ENCODE data around the gene NXPE1. TPM values are rescaled to one million over a fixed set of nuclear protein-coding genes. Genes with fewer than 3 reads are reported as not detected.

Gene NXPE1
- total RNA-seq, 3 donors from 2014 or later, result 139 to 414 (median 194) TPM

DNA sequence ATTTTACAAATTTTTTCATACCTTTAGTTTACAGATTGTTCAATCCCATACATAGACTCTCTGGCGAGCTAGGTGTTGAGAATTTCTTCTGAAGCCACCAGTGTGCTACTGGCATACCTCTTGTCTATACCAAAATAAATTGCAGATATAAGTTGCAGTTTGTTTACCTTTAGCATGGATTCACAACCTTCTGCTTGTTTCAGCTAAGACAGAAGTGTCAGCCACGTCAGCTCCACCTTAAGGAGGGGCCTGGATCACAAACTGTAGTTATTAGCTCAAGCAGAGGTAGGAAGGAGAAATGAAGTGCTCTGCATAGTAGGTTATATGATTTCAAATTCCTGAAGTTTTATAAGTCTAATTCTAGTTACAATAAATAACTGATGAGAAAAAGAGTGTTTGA lies 35.9 kb upstream of the NXPE1 start, which contains the start of gene NXPE4:
Gene NXPE4 (minus strand): TSS at position 216 of the 400 bp plus-strand sequence. CDS start 1,027 bp downstream, outside the sequence.
- H3K9me3 ChIP-seq, result no peaks in the 10 kb centered on the region
- no peaks in the 10 kb centered on the region for H3K36me3 ChIP-seq (ENCODE audit: low read depth)
- peak; percentile 71 for ATAC-seq
- TF ChIP-seq, protein P1, sequence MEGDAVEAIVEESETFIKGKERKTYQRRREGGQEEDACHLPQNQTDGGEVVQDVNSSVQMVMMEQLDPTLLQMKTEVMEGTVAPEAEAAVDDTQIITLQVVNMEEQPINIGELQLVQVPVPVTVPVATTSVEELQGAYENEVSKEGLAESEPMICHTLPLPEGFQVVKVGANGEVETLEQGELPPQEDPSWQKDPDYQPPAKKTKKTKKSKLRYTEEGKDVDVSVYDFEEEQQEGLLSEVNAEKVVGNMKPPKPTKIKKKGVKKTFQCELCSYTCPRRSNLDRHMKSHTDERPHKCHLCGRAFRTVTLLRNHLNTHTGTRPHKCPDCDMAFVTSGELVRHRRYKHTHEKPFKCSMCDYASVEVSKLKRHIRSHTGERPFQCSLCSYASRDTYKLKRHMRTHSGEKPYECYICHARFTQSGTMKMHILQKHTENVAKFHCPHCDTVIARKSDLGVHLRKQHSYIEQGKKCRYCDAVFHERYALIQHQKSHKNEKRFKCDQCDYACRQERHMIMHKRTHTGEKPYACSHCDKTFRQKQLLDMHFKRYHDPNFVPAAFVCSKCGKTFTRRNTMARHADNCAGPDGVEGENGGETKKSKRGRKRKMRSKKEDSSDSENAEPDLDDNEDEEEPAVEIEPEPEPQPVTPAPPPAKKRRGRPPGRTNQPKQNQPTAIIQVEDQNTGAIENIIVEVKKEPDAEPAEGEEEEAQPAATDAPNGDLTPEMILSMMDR (IDR thresholded peaks at IDR 0.05), result no peak
- DNase-seq, result peak; percentile 34 to 71 (median 45)
- intact Hi-C loops (cut with DNase I, micrococcal nuclease), result no loop called here
- peak within 1 kb of the TSS; percentile 27 for H3K4me3 ChIP-seq
- H3K4me1 ChIP-seq (ENCODE audit: low read depth), result peaks cover 9% of the 10 kb centered on the region

DNA sequence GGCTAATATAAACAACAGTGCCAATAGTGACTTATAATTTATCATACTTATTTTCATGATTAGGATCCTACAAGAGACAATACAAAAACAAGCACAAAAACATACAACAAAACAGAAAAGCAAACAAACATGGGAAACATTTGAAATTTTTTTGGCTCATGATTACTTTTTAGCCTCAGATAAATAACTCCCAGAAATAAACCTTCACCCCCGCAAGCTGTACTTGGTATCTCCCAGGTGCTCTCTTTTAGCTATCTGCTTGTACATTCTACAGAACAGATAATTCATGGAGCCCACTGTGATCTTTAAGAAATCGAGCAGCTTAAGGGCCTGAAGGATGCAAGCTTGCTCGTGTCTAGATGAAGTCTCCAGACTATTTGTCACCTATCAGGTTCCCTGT lies 35.0 kb upstream of the NXPE1 start:
- H3K9me3 ChIP-seq, result no peaks in the 10 kb centered on the region
- no peaks in the 10 kb centered on the region for H3K36me3 ChIP-seq (ENCODE audit: low read depth)
- peaks cover 9% of the 10 kb centered on the region for H3K4me1 ChIP-seq (ENCODE audit: low read depth)
- peak in 1 of 3 donors; percentile 43 for DNase-seq
- intact Hi-C loops (cut with DNase I, micrococcal nuclease), result no loop called here
- H3K4me3 ChIP-seq, result peak overlapping the region; percentile 27
- peak; percentile 35 for ATAC-seq
- TF ChIP-seq, protein P1 (IDR thresholded peaks at IDR 0.05), result no peak

DNA sequence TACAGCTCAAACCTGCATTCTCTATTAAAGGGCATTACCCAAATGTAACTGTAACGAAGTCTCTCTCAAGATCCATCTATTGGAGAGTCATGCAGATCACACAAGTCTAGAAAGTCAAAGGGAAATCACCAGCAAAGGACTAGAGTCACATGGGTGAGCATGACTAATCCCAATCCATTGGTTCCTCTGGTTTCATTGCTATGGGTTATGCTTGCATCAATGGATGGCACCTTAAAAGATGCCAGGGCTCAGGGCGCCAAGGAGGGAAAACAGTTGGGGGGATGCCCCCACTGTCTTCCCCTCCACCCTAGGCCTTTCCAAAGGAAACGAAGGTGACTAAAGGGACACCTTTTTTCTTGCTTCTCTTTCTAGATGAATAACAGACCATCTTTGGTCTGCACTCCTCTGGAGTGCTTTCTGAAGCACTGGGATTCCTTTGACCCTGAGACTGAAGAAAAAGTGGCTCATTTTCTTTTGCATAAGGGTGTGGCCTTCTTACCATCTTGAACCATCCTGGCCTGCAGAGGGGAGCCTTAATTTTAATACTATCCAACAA lies 27.8 kb upstream of the NXPE1 start:
- ATAC-seq (peak; percentile 7), DNase-seq (no peak)
- no peak overlapping the region for H3K4me3 ChIP-seq
- no peaks in the 10 kb centered on the region for H3K4me1 ChIP-seq (ENCODE audit: low read depth)
- TF ChIP-seq, protein P1 (IDR thresholded peaks at IDR 0.05), result no peak
- H3K36me3 ChIP-seq (ENCODE audit: low read depth), result no peaks in the 10 kb centered on the region
- intact Hi-C loops (cut with DNase I, micrococcal nuclease), result no loop called here
- peaks cover 27% of the 10 kb centered on the region for H3K9me3 ChIP-seq

DNA sequence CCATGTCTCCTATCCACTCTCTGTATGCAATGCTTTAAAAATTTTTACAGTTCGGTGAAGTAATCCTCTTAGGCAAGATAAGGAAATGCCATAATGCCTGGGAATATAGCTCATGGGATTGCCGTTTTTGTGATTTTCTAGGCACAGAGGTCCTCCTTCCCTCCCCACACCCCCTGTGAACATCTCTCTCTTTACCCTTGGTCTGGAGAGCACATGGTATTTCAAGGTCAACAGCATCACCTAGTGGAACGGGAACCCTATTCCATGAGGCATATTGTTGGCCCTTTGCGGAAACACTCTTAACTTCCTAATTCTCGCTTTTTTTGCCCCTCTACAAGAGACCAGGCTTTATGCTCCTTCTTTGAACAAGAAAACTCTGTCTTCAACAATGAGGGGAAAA lies 27.1 kb upstream of the NXPE1 start:
- ATAC-seq (no peak), DNase-seq (no peak)
- Histone ChIP-seq H3K4me1 (ENCODE audit: low read depth) (no peaks in the 10 kb centered on the region), H3K36me3 (ENCODE audit: low read depth) (no peaks in the 10 kb centered on the region), H3K4me3 (no peak overlapping the region), H3K9me3 (peaks cover 27% of the 10 kb centered on the region)
- intact Hi-C loops (cut with DNase I, micrococcal nuclease), result no loop called here
- TF ChIP-seq, protein P1 (IDR thresholded peaks at IDR 0.05), result no peak

DNA sequence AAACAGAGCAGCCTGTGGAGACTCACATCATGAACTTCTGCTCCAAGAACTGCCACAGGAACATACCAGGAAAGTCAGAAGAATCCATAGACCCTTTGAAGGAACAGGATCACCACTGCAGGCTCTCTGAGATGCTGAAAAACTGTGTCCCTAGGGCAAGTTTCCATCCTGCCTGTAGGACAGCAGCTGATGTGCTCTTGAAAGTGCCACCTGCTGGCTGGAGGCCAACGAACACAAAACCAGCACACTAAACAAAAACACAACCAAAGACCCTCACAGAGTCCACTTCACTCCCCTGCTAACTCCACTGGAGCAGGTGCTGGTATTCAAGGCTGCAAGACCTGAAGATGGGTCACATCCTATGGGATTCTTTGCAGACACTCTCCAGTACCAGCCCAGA lies 12.0 kb upstream of the NXPE1 start:
- Histone ChIP-seq H3K36me3 (ENCODE audit: low read depth) (no peaks in the 10 kb centered on the region), H3K4me1 (ENCODE audit: low read depth) (no peaks in the 10 kb centered on the region), H3K4me3 (no peak overlapping the region), H3K9me3 (peaks cover 5% of the 10 kb centered on the region)
- intact Hi-C loops (cut with DNase I, micrococcal nuclease), result no loop called here
- ATAC-seq, result no peak
- no peak for DNase-seq
- TF ChIP-seq, protein P1 (IDR thresholded peaks at IDR 0.05), result no peak

DNA sequence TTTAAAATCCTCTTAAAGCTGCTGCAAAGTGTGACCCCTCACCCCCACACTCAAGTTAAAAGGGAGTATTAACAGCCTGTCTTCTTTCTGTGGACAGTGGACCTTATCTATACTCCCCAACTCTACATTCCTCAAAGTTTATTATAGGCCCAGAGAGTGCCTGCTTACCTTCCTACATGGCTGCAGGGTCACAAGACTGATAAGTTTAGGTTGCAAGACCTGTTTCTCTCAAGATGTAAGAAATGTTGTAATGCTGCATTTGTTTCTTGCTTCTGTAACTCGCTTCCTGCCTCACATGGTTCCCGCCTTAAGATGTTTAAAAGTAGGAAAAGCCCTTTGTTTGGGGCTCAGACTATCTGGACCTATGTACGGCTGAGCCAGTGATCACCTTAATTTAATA lies 10.1 kb upstream of the NXPE1 start:
- H3K9me3 ChIP-seq, result no peaks in the 10 kb centered on the region
- DNase-seq, result no peak
- no peak for ATAC-seq
- TF ChIP-seq, protein P1 (IDR thresholded peaks at IDR 0.05), result no peak
- no peaks in the 10 kb centered on the region for H3K4me1 ChIP-seq (ENCODE audit: low read depth)
- H3K36me3 ChIP-seq (ENCODE audit: low read depth), result no peaks in the 10 kb centered on the region
- H3K4me3 ChIP-seq, result no peak overlapping the region
- intact Hi-C loops (cut with DNase I, micrococcal nuclease), result no loop called here
